ENCODE measurements around the gene DMRTA1.
"Not testable (repeated sequence)": the region's sequence is repeated elsewhere in the genome, so short reads cannot be mapped to it uniquely, and the experiment has no call there.

The DMRTA1 gene

DNA sequence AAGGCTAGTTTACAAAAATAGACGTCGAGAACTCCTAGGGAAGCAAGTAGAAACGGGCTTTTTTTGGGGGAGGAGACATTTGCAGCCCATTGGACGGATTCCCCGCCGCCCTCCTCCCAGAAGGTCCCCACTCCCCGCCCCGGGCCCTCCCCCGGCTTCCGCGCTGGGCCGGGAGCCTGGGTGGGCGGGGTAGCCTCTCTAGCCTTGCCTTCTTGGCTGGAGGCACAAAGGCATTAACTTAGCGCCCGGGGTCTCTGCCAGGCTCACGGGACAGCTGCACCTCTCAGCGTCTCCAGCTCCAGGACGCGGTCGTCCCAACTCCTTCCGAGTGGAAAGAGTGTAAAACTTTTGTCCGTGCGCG, at the start of gene DMRTA1:
Gene DMRTA1, plus strand, starts transcription at position 236 of the 361 bp plus-strand sequence. CDS start 242 bp downstream, outside the sequence.
- peak; percentile 25 for DNase-seq

DNA sequence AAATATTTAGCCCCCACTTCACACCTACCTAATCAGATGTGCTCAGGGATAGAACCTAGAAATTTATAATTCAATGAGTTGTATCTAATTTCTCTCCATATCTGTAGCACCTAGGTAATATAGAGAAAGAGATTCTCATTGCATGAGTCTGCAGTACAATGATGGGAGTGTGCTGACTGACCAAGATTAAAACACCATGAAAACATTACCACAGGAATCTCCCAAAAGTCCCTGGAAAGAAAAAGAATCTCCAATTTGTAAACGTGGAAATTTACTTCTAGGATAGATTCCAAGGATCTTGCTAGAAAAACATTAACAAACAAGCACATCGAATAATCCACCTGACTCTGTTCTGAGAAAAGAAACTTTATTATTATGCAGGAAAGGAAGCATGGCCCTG, 45.0 kb upstream of the DMRTA1 start:
- DNase-seq, result no peak

- no peak for DNase-seq
Observed at GRCh38 chr9:22405869-22406659, 40.6 kb upstream of the DMRTA1 start.

DNA sequence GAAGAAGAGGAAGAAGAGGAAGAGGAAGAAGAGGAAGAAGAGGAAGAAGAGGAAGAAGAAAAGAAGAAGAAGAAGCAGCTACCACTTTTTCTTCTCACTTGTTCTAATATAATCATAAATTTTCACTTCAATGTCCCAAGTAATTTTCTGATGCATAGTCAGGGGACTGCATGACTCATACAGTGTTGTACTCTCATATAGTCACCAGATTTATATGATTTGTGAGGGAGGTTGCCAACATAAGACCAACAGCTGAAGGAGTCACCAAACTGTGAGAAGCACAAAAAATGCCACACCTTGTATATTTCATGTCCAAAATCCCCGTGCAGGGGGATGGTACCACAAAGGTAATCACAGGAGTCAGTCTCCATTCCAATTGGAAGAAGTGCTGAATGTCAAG, 32.7 kb upstream of the DMRTA1 start:
- no peak for DNase-seq

DNA sequence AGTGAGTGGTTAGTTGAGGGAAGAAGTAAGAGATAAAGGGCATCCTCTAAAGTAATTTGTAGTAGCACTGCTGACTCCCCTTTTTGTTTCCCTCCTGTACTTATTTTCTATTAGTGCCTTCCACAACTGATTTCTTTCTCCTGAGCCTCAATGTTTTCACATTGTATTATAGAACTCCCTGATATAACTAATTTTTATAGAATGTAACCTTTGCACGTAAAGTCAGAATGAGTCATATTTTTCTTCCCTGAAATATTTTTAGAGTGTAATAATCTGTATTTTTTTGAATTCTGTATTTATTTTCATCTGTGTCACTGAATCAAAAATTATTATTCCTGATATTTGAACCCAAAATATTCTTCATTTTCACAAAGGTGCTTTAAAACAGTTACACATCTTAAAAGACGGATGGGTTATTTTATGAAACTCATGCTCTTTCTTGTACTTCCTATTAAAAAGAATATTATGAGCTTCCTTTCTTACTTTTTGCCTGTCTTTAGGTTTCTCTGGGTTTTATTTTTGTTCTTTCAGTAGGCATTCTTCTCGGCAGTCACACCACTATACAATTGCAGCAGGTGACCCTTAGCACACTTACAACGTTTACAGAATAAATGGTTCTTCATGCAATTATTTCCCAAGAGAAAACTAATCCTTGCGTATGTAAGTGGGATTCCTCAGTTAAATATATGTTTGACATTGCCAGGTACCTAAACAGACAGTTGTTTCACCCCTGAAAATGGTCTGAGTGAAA, 30.5 kb upstream of the DMRTA1 start:
- DNase-seq, result no peak

DNA sequence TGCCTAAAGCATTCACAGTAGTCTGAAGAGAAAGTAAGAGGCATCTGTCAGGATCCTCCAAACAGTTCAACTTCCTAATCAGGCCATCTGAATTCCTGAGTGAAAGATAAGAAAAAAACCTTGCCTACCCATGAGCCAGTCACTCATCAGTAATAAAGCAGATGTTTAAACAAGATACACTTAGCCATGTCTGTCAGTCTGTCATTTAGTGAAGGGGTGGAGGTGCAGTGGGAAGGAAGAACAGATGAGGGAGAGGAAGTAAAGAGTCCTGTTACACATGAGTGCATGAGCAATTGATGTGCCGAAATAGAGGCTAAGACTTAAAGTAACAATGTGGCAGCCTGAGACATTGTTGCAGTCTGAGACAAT, 29.9 kb upstream of the DMRTA1 start:
- no peak for DNase-seq

DNA sequence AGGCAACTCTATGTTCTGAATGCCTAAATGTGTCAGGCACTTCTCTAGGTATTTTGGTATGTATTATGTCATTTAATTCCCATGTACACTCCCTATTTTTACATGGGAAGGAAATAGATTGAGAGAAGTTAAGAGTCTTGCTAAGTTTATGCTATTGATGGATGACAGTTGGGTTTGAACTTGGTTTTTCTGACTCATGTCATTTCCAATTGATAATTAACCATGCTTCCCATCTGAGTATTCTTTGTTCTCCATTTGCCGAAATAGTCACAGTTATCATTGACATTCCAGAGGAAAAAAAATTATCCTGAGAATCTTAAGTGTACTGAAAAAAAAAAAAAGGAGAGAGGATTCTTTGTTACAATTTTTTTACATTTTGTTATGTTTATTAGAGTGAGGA, 23.1 kb upstream of the DMRTA1 start:
- no peak for DNase-seq

DNA sequence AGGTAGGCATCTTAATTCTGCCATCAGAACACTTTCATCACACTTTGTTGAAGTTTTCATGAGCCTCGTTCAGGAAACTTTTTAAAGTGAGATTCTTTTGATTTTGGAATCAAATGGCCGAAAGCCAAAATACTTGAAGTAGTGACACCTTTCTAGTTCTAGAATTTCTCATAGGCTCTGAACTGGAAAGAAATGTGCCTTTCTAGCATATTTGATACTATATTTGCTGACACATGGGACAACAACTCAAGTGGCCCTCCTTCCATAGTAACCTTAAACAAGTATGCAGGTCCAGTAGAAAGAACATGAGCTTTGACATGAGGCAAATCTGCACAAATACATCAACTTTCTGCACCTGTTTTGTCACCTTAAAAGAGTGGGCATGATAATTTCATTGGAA, 22.0 kb upstream of the DMRTA1 start:
- no peak for DNase-seq

DNA sequence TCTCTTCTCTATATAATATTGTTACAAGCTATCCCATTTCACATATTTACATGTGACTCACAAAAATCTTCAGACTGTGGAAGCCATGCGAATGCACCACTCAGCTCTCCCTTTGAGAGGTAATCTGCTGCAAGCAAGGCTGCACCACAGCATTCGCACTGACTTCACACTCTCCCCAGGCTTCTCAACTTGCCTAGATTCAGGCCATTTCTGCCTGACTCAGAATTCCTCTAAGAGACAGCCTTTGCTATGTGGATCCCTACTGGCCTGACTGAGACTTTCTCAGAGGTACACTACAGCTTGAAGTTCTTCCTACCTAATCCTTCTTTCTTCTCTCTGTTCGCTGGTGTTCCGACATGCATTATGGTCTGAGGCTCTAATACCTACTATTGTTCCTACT, 21.1 kb upstream of the DMRTA1 start:
- DNase-seq, result no peak

- no peak for DNase-seq
Observed at GRCh38 chr9:22427226-22427880, 19.3 kb upstream of the DMRTA1 start.

DNA sequence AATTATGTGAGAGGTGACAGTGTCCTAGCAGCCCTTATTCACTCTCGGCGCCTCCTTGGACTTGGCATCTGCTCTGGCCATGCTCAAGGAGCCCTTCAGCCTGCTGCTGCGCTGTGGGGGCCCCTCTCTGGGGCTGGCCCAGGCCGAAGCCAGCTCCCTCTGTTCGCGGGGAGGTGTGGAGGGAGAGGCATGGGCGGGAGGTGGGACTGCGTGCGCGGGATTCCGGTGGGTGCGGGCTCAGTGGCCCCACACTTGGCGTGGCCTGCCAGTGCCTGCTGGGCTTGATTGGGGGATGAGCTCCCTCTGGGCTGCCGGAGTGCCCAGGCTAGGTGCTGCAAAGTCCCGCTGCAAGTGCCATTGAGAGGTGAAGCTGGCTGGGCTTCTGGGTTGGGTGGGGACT, 12.9 kb upstream of the DMRTA1 start:
- DNase-seq, result no peak

DNA sequence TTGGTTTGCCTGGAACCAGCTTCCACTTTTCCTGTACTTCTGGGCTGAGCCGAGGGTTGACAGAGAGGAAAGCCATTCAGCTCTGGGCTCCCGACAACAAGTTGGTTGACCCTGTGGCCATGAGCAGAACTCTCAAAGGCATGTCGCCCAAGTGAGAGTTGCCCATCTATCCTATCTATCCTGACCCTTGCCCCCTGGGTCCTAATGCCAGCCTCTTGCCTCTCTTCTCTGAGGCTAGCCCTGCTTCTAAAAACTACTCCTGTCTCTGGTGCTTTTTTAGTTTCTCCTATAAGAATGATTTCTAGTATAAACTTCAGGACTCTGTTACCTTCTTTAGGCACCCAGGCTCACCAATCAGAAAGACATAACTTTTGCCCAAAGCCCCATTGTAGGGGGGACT, 11.4 kb upstream of the DMRTA1 start:
- DNase-seq, result not testable (repeated sequence)

DNA sequence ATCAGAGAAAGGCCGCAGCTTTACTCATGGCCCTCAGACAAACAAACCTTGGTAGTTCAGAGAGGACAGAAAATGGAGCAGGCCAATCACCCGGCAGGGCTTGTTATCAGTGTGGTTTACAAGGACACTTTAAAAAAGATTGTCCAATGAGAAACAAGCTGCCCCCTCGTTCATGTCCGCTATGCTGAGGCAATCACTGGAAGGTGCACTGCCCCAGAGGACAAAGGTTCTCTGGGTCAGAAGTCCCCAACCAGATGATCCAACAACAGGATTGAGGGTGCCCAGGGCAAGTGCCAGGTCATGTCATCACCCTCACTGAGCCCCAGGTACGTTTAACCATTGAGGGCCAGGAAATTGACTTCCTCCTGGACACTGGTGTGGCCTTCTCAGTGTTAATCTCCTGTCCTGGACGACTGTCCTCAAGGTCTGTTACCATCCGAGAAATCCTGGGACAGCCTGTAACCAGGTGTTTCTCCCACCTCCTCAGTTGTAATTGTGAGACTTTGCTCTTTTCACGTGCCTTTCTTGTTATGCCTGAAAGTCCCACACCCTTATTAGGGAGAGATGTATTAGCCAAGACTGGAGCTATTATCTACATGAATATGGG, 9.1 kb upstream of the DMRTA1 start:
- DNase-seq, result not testable (repeated sequence)

DNA sequence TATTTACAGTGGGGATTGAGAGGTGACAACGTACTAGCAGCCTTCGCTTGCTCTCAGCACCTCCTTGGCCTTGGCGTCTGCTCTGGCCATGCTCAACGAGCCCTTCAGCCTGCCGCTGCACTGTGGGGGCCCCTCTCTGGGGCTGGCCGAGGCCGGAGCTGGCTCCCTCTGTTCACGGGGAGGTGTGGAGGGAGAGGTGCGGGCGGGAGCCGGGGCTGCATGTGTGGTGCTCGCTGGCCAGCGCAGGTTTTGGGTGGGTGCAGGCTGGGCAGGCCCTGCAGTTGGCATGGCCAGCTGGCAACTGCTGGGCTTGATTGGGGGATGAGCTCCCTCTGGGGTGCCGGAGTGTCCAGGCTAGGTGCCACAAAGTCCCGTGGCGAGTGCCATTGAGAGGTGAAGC, 5.8 kb upstream of the DMRTA1 start:
- DNase-seq, result no peak

DNA sequence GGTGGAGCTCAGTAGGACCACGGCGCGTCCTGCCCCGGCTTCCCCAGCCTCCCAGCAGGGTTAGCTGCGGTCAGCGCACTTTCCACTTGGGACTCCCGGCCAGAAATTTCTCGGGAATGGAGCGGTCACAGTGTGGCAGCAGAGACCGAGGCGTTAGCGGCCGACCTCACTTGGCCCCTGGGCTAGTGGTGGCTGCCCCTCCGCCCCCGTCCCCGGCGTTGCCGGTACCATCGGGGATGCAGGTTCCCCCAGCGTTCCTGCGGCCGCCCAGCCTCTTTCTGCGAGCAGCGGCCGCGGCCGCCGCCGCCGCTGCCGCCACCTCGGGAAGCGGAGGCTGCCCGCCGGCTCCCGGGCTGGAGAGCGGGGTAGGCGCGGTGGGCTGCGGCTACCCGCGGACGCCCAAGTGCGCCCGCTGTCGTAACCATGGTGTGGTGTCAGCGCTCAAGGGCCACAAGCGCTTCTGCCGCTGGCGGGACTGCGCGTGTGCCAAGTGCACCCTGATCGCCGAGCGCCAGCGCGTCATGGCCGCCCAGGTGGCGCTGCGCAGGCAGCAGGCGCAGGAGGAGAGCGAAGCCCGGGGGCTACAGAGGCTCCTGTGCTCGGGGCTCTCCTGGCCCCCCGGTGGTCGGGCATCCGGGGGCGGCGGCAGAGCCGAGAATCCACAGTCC, 460 bp downstream of the DMRTA1 start:
- peak; percentile 72 for DNase-seq

DNA sequence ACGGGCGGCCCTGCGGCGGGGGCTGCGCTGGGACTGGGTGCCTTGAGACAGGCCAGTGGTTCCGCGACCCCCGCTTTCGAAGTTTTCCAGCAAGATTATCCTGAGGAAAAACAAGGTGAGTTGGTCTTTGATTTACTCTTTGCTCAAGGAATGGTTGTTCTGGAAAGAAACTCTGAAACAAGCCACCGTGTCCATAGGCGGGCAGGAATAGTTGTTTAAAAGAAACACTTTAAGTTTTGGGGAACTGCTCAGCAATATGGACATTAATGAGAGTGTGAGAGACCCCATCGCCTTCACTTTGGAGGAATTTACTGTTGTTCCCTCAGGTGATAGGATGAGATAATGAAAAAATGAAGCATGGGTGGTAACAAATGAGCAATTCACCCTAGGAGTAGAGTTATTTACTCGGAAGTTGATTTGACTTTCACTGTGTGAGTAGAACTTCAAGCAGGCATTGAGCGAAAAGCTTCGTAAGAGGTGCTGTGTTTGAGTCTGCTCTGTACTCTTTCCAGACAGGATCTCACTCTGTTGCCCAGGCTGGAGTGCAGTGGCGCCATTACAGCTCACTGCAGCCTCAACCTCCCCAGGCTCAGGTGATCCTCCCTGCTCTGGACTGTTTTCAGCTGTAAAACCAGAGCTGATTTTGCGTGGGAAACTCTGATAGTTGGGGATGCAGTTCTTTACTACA, 1.1 kb downstream of the DMRTA1 start:
- no peak for DNase-seq

DNA sequence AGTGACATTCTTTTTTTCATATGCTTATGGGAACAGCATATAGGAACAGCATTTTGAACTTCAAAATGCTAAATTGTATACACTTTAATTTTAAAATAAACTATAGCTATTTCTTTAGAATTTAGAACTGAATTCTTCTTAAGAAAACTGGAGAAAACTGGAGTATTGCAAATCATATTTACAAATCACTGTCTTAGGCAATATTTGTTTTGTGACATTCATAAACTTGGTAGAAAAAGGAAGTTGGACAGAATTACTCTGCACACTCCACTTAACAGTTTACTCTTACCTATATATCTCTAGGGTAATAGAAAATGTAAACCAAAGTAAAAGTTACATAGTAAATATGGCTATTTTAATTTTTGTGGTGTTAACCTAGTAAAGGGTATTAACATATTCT, 3.1 kb downstream of the DMRTA1 start:
- DNase-seq, result no peak

DNA sequence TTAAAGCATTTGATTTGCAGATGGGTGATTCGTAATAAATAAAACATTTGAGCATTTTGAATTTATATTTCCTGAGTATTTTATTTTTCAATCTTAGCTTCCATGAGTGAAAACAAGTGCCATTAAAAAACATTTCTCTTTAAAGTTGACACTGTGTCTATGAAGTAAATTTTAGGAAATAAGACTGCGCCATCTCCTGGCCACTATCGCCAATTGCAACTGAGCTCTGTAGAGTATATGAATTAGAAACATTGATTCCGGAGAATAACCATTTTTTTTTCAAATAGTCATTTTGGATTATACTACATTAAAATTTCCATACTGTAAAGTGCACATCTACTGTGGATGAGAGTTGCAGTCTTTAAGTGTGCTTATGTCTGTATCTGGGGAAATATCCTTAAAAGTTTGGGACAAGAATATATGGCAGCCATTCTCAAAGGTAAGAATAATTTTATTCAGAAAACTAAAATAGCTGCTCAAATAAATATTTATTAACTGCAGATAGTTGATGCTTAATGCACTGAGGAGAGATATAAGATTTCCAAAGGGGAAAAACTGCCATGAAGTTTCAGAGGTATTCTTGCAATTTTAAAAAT, 5.9 kb downstream of the DMRTA1 start:
- DNase-seq, result no peak

DNA sequence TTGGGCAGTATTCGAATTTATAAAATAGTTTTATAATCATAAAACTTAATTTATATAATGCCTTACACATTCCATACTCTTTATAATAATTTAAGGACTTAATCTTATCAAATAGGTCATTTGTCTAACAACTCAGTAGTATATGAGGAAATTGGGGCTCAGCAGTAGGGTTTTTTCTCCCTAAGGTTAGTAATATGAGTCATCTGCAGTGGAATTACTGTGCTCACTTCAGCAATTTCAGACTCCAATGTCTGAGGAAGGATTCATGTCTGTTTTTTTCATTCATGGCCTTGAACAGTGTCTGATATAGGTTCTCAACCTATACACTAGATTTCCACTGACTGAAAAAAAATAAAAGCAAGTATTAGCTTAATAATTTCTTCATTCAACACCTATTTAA, 7.4 kb downstream of the DMRTA1 start:
- DNase-seq, result no peak

DNA sequence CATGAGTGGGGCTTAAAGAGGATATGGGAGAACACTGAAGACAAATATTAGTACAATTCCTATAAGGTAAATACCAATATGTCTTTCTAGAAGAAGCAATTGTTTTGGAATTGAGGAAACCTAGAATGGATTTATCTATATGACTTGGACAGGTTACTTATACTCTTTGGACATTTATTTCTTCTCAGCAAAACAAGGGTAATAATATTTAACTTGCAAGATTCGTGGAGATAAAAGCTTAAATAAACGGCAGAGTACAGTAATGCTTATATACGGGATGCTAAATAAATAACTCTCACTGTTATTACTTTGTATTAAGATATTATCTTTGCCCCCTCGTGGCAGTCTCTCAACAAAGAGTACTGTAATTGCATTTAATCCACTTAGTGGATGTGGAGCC, 8.6 kb downstream of the DMRTA1 start:
- DNase-seq, result no peak

DNA sequence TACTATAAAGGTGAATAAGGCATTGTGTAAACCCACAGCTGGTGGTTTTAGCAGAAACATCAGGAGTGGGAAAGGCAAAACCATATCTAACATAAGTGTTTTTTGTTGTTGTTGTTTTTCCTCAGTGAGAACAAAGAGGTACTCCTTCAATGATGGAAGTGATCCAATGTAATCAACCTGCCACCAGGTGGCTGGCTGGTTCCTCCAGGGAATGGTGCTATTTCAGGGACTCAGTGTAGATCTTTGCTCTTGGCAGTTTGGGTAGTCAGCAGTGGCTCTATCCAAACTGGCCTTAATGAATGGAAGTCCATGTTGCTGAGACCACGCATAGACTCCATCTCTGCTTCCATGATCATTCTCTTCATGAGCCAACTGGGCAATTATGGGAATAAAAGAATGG, 10.8 kb downstream of the DMRTA1 start:
- DNase-seq, result peak; percentile 76

DNA sequence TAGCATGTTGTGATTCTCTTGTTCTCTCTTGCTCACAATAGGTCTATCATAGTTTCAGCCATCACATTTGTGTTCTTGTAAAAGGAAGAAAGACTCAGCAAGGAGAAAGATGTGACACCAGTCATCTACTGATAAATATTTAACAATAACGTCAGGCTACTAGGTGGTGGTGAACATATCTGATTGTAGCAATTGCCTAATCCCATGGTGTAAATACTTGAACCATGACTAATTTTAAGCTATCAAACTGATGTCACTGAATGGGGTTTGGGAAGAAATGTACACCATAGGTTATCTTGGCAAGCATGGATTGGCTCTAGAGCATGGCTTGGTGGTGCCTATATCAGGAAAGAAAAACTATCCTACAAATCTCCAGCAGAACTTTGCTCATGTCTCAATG, 16.6 kb downstream of the DMRTA1 start:
- no peak for DNase-seq
